Measurements from ENCODE around the gene CMIP.

CMIP gene

DNA sequence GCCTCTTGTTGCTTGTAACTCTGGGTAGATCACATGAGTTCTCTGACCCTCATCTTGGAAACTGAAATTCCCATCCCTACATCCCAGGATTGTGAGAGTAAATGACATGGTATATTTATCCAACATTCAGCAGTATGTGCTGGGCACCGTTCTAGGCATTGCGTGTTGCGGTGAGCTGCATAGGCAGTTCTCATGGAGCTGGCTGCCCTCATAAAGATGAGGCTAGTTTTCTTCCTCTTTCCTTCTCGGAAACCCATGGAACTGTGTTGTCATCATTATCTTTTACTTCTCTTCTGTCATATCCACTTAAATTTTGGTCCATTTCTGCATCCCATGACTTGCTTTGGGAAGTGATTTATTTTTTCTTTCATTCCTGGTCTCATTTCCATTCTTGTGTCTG lies 17.2 kb downstream of the CMIP start:
- Histone ChIP-seq H3K27ac (ENCODE audit: low read depth in 2 of 2, low read length in 2 of 2) (no peak overlapping the region), H3K4me1 (ENCODE audit: control insufficient read depth in 2 of 2, insufficient read depth in 2 of 2, low read length in 2 of 2) (peaks cover 24 to 39% of the 10 kb centered on the region in 2 donors)

DNA sequence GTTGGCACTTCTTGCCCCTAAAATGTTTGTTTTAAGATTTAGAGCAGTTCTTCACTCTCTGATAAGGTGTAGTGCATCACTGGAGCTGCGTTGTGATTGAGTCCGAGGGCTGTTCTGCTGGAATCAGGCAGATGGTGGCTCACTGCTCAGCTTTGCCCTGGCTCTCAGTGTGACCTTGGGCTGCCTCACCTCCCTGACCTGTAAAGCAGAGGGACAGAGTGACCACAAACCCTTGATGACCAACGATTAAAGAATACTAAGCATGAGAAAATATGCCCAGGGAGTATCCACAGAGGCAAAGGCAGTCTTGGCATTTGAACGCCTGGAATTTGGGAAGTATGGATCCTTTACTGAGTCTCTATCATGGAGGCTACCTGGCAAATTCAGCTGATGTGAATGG lies 18.1 kb downstream of the CMIP start:
- H3K4me3 ChIP-seq (ENCODE audit: low read length in 2 of 2) = no peak overlapping the region
- H3K36me3 ChIP-seq (ENCODE audit: control insufficient read depth in 2 of 2, insufficient read depth in 2 of 2, low read length in 2 of 2) = peaks cover 4 to 10% of the 10 kb centered on the region in 2 donors
- H3K4me1 ChIP-seq (ENCODE audit: control insufficient read depth in 2 of 2, insufficient read depth in 2 of 2, low read length in 2 of 2) = peaks cover 15 to 34% of the 10 kb centered on the region in 2 donors
- no peaks in the 10 kb centered on the region for H3K9me3 ChIP-seq (ENCODE audit: control insufficient read depth in 2 of 2, low read length in 2 of 2)
- no peaks in the 10 kb centered on the region for H3K27me3 ChIP-seq (ENCODE audit: control insufficient read depth in 2 of 2, insufficient read depth in 2 of 2, low read length in 2 of 2)
- no peak overlapping the region for H3K9ac ChIP-seq (ENCODE audit: low read depth in 1 of 2, low read length in 2 of 2)
- H3K27ac ChIP-seq (ENCODE audit: low read depth in 2 of 2, low read length in 2 of 2) = no peak overlapping the region

More for the DNA sequence above, 17.2 kb downstream of the CMIP start:
- H3K36me3 ChIP-seq (ENCODE audit: control insufficient read depth in 2 of 2, insufficient read depth in 2 of 2, low read length in 2 of 2) = peaks cover 4 to 10% of the 10 kb centered on the region in 2 donors
- H3K9me3 ChIP-seq (ENCODE audit: control insufficient read depth in 2 of 2, low read length in 2 of 2) = no peaks in the 10 kb centered on the region
- H3K9ac ChIP-seq (ENCODE audit: low read depth in 1 of 2, low read length in 2 of 2) = no peak overlapping the region
- no peak overlapping the region for H3K4me3 ChIP-seq (ENCODE audit: low read length in 2 of 2)
- no peaks in the 10 kb centered on the region for H3K27me3 ChIP-seq (ENCODE audit: control insufficient read depth in 2 of 2, insufficient read depth in 2 of 2, low read length in 2 of 2)

DNA sequence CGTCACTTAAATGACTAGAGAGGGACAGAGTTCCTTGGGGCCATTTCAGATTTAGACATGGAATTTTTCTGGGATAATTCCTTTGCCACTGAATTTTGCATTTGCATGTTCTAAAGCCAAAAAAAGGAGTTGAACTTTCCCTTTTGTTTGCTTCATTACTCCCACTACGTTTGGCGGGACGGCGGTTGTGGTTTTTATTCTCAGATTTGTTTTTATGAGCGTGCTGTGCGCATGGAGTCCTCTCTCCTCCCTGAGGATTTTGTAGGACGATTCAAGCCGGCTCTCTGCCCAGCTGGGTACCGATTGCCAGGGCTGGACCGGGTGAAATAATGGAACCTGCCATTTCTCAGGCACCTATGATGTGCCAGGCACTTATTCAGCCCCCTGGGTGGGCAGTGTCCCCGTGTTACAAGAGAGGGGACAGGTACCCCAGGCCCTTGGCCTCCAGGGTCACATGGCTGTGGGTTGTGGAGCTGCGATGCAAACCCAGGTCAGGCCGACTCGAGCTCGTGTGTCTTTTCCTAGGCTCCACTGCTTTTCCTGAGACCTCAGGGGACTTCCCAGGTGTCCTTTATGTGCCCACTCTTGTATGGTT lies 18.8 kb downstream of the CMIP start:
- Histone ChIP-seq H3K4me1 (ENCODE audit: control insufficient read depth in 2 of 2, insufficient read depth in 2 of 2, low read length in 2 of 2) (peaks cover 8 to 26% of the 10 kb centered on the region in 2 donors), H3K4me3 (ENCODE audit: low read length in 2 of 2) (no peak overlapping the region)

DNA sequence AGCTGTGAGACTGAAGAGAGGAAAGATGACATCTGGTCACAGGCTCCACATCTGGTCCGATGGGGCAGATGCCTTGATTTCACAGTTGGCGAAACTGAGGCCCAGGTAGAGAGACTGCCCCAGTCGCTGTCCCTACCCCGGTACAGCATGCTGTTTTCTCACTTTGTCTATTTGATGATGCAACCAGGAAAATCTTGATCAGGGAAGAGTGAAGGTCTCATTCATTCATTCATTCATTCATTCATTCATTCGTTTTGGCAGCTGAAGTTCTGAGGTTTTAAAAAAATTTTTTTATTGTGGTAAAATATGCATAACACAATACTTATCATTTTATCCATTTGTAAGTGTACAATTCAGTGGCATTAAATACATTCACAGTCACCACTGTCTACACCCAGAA lies 19.7 kb downstream of the CMIP start:
- H3K27ac ChIP-seq (ENCODE audit: low read depth in 2 of 2, low read length in 2 of 2) = no peak overlapping the region
- no peak overlapping the region for H3K4me3 ChIP-seq (ENCODE audit: low read length in 2 of 2)
- H3K9me3 ChIP-seq (ENCODE audit: control insufficient read depth in 2 of 2, low read length in 2 of 2) = no peaks in the 10 kb centered on the region
- peaks cover 9 to 21% of the 10 kb centered on the region in 2 donors for H3K4me1 ChIP-seq (ENCODE audit: control insufficient read depth in 2 of 2, insufficient read depth in 2 of 2, low read length in 2 of 2)
- no peaks in the 10 kb centered on the region for H3K27me3 ChIP-seq (ENCODE audit: control insufficient read depth in 2 of 2, insufficient read depth in 2 of 2, low read length in 2 of 2)
- H3K9ac ChIP-seq (ENCODE audit: low read depth in 1 of 2, low read length in 2 of 2) = no peak overlapping the region
- H3K36me3 ChIP-seq (ENCODE audit: control insufficient read depth in 2 of 2, insufficient read depth in 2 of 2, low read length in 2 of 2) = peaks cover 0 to 4% of the 10 kb centered on the region in 2 donors

More for the DNA sequence above, 18.8 kb downstream of the CMIP start:
- Histone ChIP-seq H3K36me3 (ENCODE audit: control insufficient read depth in 2 of 2, insufficient read depth in 2 of 2, low read length in 2 of 2) (peaks cover 4 to 10% of the 10 kb centered on the region in 2 donors), H3K9me3 (ENCODE audit: control insufficient read depth in 2 of 2, low read length in 2 of 2) (no peaks in the 10 kb centered on the region), H3K9ac (ENCODE audit: low read depth in 1 of 2, low read length in 2 of 2) (no peak overlapping the region), H3K27me3 (ENCODE audit: control insufficient read depth in 2 of 2, insufficient read depth in 2 of 2, low read length in 2 of 2) (no peaks in the 10 kb centered on the region), H3K27ac (ENCODE audit: low read depth in 2 of 2, low read length in 2 of 2) (no peak overlapping the region)

DNA sequence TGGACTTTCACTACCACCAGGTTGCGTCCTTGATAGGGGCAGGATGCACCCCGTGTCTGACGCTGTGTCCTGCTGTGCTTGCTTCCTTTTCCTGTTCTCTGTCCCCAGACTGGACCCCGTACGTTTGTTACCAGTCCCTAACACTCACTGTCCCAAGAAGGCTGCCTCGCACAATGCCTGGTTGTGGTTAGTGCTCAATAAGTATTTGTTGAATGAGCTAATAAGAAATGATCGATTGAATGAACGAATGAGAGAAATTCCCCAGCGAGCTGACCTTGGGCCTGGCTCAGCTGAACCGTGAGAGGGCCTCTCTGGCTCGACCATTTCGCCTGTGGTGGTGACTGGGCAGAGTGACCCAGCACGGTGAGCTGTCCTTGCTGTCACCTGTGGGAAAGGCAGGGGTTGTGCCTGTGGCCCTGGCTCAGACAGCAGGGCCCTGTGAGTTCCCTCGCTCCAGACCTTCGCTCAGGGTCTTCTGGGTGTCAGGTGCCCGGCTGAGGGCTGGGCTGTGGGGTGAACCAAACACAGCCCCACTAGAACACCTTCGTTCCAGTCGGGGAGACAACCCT lies 20.9 kb downstream of the CMIP start:
- no peaks in the 10 kb centered on the region for H3K9me3 ChIP-seq (ENCODE audit: control insufficient read depth in 2 of 2, low read length in 2 of 2)
- no peak overlapping the region for H3K9ac ChIP-seq (ENCODE audit: low read depth in 1 of 2, low read length in 2 of 2)
- peaks cover 0 to 4% of the 10 kb centered on the region in 2 donors for H3K36me3 ChIP-seq (ENCODE audit: control insufficient read depth in 2 of 2, insufficient read depth in 2 of 2, low read length in 2 of 2)
- H3K4me1 ChIP-seq (ENCODE audit: control insufficient read depth in 2 of 2, insufficient read depth in 2 of 2, low read length in 2 of 2) = peaks cover 15 to 20% of the 10 kb centered on the region in 2 donors
- no peak overlapping the region for H3K27ac ChIP-seq (ENCODE audit: low read depth in 2 of 2, low read length in 2 of 2)
- H3K27me3 ChIP-seq (ENCODE audit: control insufficient read depth in 2 of 2, insufficient read depth in 2 of 2, low read length in 2 of 2) = no peaks in the 10 kb centered on the region
- no peak overlapping the region for H3K4me3 ChIP-seq (ENCODE audit: low read length in 2 of 2)

DNA sequence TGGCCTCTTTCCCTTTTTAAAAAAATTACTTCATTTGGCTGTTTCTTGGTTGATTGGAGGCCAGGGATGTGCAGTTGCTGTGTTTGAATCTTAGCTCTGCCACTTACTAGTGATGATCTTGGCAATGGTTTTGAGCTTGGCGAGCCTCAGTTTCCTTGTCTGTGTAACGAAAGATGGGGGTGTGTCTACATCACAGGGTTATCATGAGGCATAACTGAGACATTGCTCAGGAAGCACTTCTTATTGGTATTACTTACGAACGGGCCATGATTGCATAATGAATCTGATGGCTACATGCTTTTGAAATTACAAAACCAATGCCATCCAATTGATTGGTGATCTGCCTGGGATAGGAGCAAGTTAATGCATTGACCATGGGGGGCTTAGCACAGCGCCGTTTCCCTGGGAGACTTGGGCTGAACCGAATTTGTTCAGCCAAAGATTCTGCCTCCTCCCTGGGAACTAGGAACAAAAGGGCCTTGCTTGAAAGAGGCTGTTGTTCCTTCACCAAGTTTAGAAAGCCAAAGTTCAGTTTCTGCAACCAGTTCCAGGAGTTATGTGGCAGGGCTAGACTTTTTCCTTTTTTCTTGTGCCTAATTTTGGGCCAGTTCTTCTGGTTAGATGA lies 21.9 kb downstream of the CMIP start:
- Histone ChIP-seq H3K4me3 (ENCODE audit: low read length in 2 of 2) (no peak overlapping the region), H3K27me3 (ENCODE audit: control insufficient read depth in 2 of 2, insufficient read depth in 2 of 2, low read length in 2 of 2) (no peaks in the 10 kb centered on the region), H3K27ac (ENCODE audit: low read depth in 2 of 2, low read length in 2 of 2) (peak overlapping the region in 1 of 2 donors; percentile 7), H3K36me3 (ENCODE audit: control insufficient read depth in 2 of 2, insufficient read depth in 2 of 2, low read length in 2 of 2) (peaks cover 7 to 9% of the 10 kb centered on the region in 2 donors), H3K9ac (ENCODE audit: low read depth in 1 of 2, low read length in 2 of 2) (no peak overlapping the region), H3K9me3 (ENCODE audit: control insufficient read depth in 2 of 2, low read length in 2 of 2) (no peaks in the 10 kb centered on the region), H3K4me1 (ENCODE audit: control insufficient read depth in 2 of 2, insufficient read depth in 2 of 2, low read length in 2 of 2) (peaks cover 20% of the 10 kb centered on the region in 2 donors)

DNA sequence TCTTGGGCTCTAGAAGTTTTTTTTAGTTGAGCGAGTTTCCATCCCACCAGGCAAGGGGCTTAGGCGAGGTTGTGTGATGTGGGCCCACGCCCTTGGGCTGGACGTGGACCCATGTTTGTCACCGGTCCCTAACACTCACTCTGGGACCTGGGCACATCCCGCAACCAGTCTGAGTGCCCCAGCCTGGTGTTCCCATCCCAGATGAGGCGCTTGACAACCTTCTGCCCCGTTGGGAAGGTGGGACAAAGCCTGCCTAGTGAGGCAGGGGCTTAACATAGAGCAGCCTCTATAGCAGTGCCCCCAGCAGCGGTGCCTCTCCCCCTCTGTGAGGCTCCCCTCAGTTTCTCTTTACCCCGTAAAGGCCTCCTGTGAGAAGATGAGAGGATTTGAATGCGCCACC lies 22.5 kb downstream of the CMIP start:
- H3K4me3 ChIP-seq (ENCODE audit: low read length in 2 of 2) = no peak overlapping the region
- H3K27me3 ChIP-seq (ENCODE audit: control insufficient read depth in 2 of 2, insufficient read depth in 2 of 2, low read length in 2 of 2) = no peaks in the 10 kb centered on the region
- no peaks in the 10 kb centered on the region for H3K9me3 ChIP-seq (ENCODE audit: control insufficient read depth in 2 of 2, low read length in 2 of 2)
- H3K4me1 ChIP-seq (ENCODE audit: control insufficient read depth in 2 of 2, insufficient read depth in 2 of 2, low read length in 2 of 2) = peaks cover 18 to 23% of the 10 kb centered on the region in 2 donors
- H3K36me3 ChIP-seq (ENCODE audit: control insufficient read depth in 2 of 2, insufficient read depth in 2 of 2, low read length in 2 of 2) = peaks cover 7 to 12% of the 10 kb centered on the region in 2 donors
- H3K27ac ChIP-seq (ENCODE audit: low read depth in 2 of 2, low read length in 2 of 2) = peak overlapping the region in 1 of 2 donors; percentile 7
- no peak overlapping the region for H3K9ac ChIP-seq (ENCODE audit: low read depth in 1 of 2, low read length in 2 of 2)

DNA sequence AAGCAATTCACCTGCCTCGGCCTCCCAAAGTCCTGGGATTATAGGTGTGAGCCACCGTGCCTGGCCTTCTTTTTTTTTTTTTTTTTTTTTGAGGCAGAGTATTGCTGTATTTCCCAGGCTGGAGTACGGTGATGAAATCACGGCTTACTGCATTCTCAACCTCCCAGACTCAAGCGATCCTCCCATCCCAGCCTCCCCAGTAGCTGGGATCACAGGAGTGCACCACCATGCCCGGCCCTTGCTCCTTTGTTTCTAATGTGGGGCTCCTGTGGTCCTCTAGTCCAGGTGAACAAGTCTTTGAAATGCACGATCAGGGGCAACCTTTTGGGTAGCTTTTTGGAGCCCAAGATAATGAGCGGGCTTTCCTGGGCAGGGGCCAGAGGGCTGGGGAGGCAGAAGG lies 23.2 kb downstream of the CMIP start:
- H3K9me3 ChIP-seq (ENCODE audit: control insufficient read depth in 2 of 2, low read length in 2 of 2) = no peaks in the 10 kb centered on the region
- peaks cover 15 to 26% of the 10 kb centered on the region in 2 donors for H3K4me1 ChIP-seq (ENCODE audit: control insufficient read depth in 2 of 2, insufficient read depth in 2 of 2, low read length in 2 of 2)
- no peaks in the 10 kb centered on the region for H3K27me3 ChIP-seq (ENCODE audit: control insufficient read depth in 2 of 2, insufficient read depth in 2 of 2, low read length in 2 of 2)
- no peak overlapping the region for H3K27ac ChIP-seq (ENCODE audit: low read depth in 2 of 2, low read length in 2 of 2)
- no peak overlapping the region for H3K4me3 ChIP-seq (ENCODE audit: low read length in 2 of 2)
- H3K36me3 ChIP-seq (ENCODE audit: control insufficient read depth in 2 of 2, insufficient read depth in 2 of 2, low read length in 2 of 2) = peaks cover 7 to 13% of the 10 kb centered on the region in 2 donors
- no peak overlapping the region for H3K9ac ChIP-seq (ENCODE audit: low read depth in 1 of 2, low read length in 2 of 2)

DNA sequence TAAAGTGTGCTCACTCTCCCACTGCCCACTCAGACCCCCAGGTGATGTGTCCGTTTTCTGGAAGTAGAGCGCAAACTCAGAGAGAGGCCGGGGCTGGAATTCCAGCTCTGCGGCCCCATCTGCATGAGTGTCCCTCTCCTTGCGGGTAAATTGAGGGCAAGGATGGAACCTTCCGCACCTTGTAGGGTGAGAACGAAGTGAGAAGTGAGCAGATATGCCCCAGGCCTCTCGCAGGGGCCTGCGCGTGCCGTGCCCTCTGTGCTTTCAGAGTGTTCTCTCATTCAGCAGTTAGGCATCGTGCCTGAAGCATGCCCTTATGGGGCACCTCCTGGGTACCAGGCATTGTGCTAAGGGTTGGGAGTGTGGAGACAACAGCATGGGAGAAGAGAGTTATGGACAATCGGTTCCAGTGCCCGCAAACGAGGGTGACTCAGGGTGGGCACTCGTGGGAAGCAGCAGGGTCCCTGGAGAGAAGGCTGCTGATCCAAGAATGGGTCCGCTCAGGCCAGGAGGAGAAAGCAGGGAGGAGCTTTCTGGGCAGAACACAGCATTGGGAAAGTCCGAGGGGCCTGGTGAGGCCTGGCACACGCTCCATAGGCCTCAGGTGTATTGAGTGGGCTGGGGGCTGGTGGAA lies 23.8 kb downstream of the CMIP start:
- H3K4me1 ChIP-seq (ENCODE audit: control insufficient read depth in 2 of 2, insufficient read depth in 2 of 2, low read length in 2 of 2) = peaks cover 18 to 30% of the 10 kb centered on the region in 2 donors
- H3K4me3 ChIP-seq (ENCODE audit: low read length in 2 of 2) = no peak overlapping the region

DNA sequence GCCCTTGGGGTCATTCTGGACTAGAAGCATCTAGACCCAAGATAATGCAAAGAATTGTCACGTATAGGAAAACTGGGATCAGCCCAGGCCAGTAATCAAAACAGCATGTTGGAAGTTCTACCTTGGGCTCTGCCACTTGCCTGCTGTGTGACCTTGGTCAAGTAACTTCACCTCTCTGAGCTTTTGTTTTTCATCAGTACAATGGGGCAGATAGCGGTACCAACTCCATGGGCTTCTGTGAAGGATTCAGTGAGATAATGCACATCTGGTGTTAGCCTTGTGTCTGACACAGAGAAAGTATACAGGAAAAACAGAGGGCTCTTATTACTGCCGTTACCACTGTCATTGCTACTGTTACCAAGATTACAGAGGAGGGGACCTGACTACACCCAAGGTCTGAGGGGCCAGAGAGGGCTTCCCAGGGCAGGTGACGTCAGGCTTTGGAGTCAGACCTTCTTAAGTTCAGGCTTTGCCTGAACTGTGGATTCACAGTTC lies 24.6 kb downstream of the CMIP start:
- Histone ChIP-seq H3K9me3 (ENCODE audit: control insufficient read depth in 2 of 2, low read length in 2 of 2) (no peaks in the 10 kb centered on the region), H3K4me3 (ENCODE audit: low read length in 2 of 2) (no peak overlapping the region), H3K27me3 (ENCODE audit: control insufficient read depth in 2 of 2, insufficient read depth in 2 of 2, low read length in 2 of 2) (no peaks in the 10 kb centered on the region), H3K9ac (ENCODE audit: low read depth in 1 of 2, low read length in 2 of 2) (no peak overlapping the region), H3K27ac (ENCODE audit: low read depth in 2 of 2, low read length in 2 of 2) (peak overlapping the region; percentile 44 to 71), H3K36me3 (ENCODE audit: control insufficient read depth in 2 of 2, insufficient read depth in 2 of 2, low read length in 2 of 2) (peaks cover 7 to 13% of the 10 kb centered on the region in 2 donors), H3K4me1 (ENCODE audit: control insufficient read depth in 2 of 2, insufficient read depth in 2 of 2, low read length in 2 of 2) (peaks cover 22 to 35% of the 10 kb centered on the region in 2 donors)

More for the DNA sequence above, 23.8 kb downstream of the CMIP start:
- Histone ChIP-seq H3K9ac (ENCODE audit: low read depth in 1 of 2, low read length in 2 of 2) (no peak overlapping the region), H3K27ac (ENCODE audit: low read depth in 2 of 2, low read length in 2 of 2) (no peak overlapping the region), H3K36me3 (ENCODE audit: control insufficient read depth in 2 of 2, insufficient read depth in 2 of 2, low read length in 2 of 2) (peaks cover 7 to 13% of the 10 kb centered on the region in 2 donors), H3K27me3 (ENCODE audit: control insufficient read depth in 2 of 2, insufficient read depth in 2 of 2, low read length in 2 of 2) (no peaks in the 10 kb centered on the region), H3K9me3 (ENCODE audit: control insufficient read depth in 2 of 2, low read length in 2 of 2) (no peaks in the 10 kb centered on the region)

Measured in mucosa of rectum (tissue), 2 donors.